GM21515 (cell line): ENCODE data around the gene FBXO30.

ENCODE experiments used
- ATAC-seq: cut with Tn5 transposase; IDR thresholded peaks from one replicate; pipeline ENCODE4 v1.9.1; 2021; ENCODE audit not compliant: unreplicated experiment

Gene FBXO30

DNA sequence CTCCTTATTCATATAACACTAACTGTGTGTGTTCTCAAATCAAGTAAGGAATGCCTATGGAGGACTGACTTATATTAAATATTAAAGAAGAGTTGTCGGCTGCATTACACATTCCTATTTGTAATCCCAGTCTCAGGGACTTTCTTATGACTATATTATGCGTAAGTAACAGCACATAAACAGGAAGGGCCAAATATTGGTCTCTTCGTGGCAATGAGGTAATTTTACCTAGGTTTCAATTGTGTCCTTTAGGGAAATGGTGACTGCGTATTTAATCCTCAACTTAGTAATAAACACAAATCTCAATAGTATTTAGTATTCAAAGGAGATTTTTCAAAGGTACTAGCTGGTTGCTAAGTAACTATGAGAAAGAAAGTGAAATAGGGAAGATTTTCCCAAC is 56.5 kb downstream of the FBXO30 start:
- no peak for ATAC-seq

DNA sequence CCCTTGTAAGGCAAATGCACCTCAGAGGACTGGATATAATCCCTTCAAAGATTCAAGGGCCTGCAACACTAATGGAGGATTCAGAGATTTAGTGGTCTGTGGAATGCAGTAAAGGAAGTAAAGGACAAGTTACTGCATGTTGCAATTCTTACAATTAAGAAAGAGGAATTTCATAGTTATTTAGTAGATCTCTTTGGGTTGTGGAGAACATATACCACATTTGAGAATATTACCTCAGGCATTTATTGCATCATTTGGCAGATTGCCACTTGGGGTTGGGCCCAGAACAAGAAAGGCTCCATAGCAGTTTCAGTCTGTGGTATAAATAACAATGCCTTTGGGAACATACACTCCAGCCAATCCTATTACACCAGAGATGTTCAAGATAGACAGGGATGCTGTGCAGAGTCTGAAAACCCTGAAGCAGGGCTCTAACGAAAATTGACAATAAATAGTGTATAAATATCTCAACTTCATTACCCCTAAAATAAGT is 58.4 kb downstream of the FBXO30 start:
- ATAC-seq: no peak

DNA sequence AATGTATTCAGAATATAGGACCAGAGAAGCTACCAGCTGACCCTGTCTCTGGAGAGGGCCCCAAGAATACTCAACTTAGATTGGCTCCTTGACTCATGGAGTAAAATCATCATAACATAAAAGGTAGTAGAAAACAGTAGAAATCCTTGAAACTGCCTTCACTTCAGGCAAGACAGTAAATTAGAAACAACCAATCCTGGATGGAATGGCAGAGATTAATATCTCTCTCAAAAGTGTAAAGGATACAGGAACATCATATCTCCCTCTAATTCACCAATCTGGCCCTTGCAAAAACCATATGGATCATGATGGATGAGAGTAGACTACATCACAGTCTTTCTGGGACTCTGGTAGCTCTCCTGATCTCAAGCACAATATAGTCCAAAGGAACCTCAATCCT is 58.9 kb downstream of the FBXO30 start:
- no peak for ATAC-seq

DNA sequence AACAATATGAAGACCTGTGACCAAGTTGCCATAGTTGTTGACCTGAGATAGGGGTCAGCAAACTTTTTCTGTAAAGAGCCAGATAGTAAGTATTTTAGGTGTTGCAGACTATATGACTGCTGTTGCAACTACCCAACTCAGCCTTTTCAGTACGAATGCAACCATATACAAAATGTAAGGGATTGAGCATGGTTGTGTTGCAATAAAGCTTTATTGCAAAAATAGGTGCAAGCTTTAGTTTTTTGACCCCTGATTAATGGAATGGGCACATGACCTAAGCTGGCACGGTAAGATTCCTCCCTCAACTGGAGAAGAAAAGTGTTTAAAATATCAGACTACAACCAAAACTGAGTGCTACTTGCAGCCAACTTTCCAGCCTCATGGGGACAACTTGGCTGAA is 62.0 kb downstream of the FBXO30 start:
- no peak for ATAC-seq

DNA sequence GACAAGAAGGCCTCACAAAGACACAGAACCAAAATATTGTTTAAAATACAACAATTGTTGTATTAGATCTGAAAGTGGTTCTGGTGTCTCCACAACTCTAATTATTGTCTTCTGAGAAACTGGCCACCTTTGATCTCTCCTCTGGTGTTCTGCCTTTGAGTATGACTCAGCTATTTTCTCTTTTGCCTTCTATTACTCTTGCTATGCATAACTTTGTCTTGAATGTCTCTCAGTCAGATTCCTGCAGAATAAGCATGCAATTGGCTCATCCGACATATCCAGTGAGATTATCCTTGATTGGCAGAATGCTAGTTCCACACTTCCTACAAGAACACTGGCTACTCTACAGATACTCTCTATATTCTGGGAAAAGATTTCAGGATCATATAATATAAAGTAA is 65.0 kb downstream of the FBXO30 start:
- ATAC-seq: no peak

DNA sequence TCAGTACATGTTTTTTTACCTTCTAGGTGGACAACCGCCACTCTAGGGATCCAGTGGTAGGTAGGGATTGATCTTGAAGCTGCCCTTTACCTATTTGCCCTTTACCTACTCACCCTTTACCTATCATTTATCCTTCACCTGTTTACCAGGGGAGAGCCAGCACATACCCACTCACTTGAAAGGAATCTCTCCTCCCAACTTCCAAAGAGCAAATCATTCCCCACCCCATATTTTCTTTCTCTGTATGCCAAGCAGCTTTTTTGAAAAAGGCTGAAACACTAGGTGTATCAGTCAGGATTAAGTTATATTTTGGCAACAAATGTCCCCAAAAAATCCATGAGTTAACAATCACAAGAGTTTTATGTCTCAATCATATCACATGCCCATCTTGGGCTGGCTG is 68.7 kb downstream of the FBXO30 start:
- ATAC-seq: no peak

DNA sequence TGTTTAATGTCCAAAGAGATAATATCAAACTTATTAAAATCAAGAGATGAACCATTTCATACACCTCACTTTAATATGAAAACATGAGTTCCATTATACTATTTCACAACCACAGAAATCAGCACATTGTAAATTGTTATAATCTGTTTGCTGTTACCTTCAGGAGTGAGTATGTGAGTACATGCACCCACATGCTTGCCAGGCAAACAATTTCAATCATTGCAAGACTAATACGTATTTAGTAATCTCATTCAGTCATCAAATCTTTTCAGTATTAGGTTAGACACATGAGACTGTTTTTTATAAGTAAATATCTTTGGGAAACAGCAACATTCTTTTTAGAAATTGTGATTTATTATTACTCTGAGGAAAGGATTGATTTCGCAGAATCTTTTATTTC is 70.0 kb downstream of the FBXO30 start:
- no peak for ATAC-seq
